DND-41 (cell line): ENCODE data around the gene MVD.

Experiments used
- CTCF ChIP-seq: IDR thresholded peaks from 2 replicates; pipeline ENCODE4 v1.5.1; 2012; ENCODE audit warnings: borderline replicate concordance, low read length, moderate library complexity, mild to moderate bottlenecking; ENCODE audit not compliant: poor library complexity, severe bottlenecking; ENCODE audit errors: extremely low read depth
- EZH2 ChIP-seq: IDR thresholded peaks from 3 replicates; pipeline ENCODE4 v1.6.1; 2012; ENCODE audit warnings: borderline replicate concordance, low read depth, mild to moderate bottlenecking, moderate library complexity, low read length, inconsistent platforms; ENCODE audit not compliant: severe bottlenecking

GRCh38 chr16:88647178-88648070 lies 15.5 kb downstream of the MVD start:
- TF ChIP-seq CTCF (no peak), EZH2 (no peak)
